NB4 (cell line): Measurements from ENCODE around the gene SASH1.

ENCODE experiments used
- CTCF ChIP-seq: IDR thresholded peaks from one replicate; pipeline ENCODE4 v1.5.1; 2012; ENCODE audit warnings: low read depth, low read length
- POLR2A ChIP-seq: IDR thresholded peaks from 2 replicates; pipeline ENCODE4 v1.6.1; 2011; ENCODE audit warnings: mild to moderate bottlenecking; ENCODE audit not compliant: insufficient read length; ENCODE audit errors: extremely low read depth

GRCh38 chr6:148317051-148317450 is 25.6 kb upstream of the SASH1 start:
- TF ChIP-seq CTCF (no peak), POLR2A (no peak)
